ENCODE data around the gene NISCH. TPM values are rescaled to one million over a fixed set of nuclear protein-coding genes. Genes with fewer than 3 reads are reported as not detected.

The NISCH gene
- total RNA-seq, 1 experiment from 2014 or later = 104 TPM

DNA sequence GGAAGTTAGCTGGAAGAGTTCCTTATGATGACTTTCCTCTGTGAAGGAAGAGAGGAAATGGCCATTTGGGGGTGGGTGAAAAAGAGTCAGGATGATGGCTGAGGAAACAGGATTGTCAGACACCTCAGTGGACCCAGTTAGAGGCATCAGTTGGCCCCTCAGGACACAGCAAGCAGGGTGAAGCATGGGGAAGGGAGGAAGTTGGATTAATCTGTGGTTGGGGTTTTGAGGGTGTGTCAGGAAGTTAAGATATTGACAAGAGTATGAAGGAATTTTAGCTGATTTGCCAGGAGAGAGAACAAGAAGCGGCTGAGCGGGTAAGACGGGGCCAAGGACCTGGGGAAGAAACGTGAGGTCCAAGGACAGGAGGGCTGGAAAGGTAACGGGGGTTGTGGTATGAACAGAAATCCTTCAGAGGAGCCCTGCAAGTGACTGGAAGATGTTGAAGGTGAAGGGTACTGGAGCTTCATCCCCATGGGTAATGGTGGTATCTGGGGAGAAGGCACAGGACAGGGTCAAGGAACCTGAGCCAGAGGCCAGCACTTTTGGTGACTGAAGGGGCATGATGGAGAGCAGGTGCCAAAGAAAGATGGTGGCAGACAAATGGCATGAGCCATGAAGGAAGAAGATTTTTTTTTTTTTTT, 83.7 kb downstream of the NISCH start:
- no peak overlapping the region for H2BK12ac ChIP-seq (ENCODE audit: insufficient read length, low read depth, low read length)
- no peak overlapping the region for H2BK120ac ChIP-seq (ENCODE audit: low read depth, low read length, poor library complexity, severe bottlenecking)
- peaks cover 12% of the 10 kb centered on the region; the same call in 1 of the 2 replicates for H3K79me2 ChIP-seq (ENCODE audit: insufficient read depth, low read length)
- H2BK20ac ChIP-seq (ENCODE audit: low read depth, low read length, poor library complexity, severe bottlenecking) = no peak overlapping the region
- no peak overlapping the region for H3K4ac ChIP-seq (ENCODE audit: low read depth, low read length)
- H3K56ac ChIP-seq (ENCODE audit: insufficient read length, low read depth, low read length) = no peak overlapping the region
- no peak overlapping the region for H3T11ph ChIP-seq (ENCODE audit: low read length)
- Mint-ChIP-seq H3K4me3 (peak overlapping the region; percentile 0 to 24; a peak in 2 of 5 replicates), H3K9me3 (no peaks in the 10 kb centered on the region), H3K27me3 (ENCODE audit: low read depth) (no peaks in the 10 kb centered on the region), H3K4me1 (peaks cover 35 to 42% of the 10 kb centered on the region in 2 experiments), H3K27ac (peak overlapping the region in 2 of 3 experiments; percentile 51 to 59; a peak in 3 of 7 replicates), H3K36me3 (ENCODE audit: insufficient read depth in 1 of 3, low read depth in 3 of 3) (peaks cover 17 to 43% (median 27%) of the 10 kb centered on the region in 3 experiments)
- H3K9me3 ChIP-seq (ENCODE audit: control insufficient read depth, low read depth, low read length) = no peaks in the 10 kb centered on the region
- WGBS (ENCODE audit: extremely low coverage, insufficient read length, low lambda C conversion rate) = no CpG with 5 or more reads among the region's 5 CpGs
- no peak overlapping the region for H2BK15ac ChIP-seq (ENCODE audit: low read depth, low read length)
- H3K23me2 ChIP-seq (ENCODE audit: insufficient read length, low read depth, low read length, poor library complexity, severe bottlenecking) = peaks cover 14% of the 10 kb centered on the region
- no peaks in the 10 kb centered on the region for H4K20me1 ChIP-seq (ENCODE audit: control insufficient read depth, insufficient read depth, insufficient read length)
- no peak overlapping the region for H4K5ac ChIP-seq (ENCODE audit: insufficient read length, low read depth, low read length)
- no peak overlapping the region for H3K27ac ChIP-seq (ENCODE audit: insufficient read length, low read depth, low read length)
- H3K4me2 ChIP-seq (ENCODE audit: insufficient read depth, insufficient read length, low read length) = no peak overlapping the region
- H3K14ac ChIP-seq (ENCODE audit: insufficient read depth, low read length) = no peak overlapping the region
- no peak overlapping the region for H3K18ac ChIP-seq (ENCODE audit: insufficient read length, low read depth, low read length)
- H3K23ac ChIP-seq (ENCODE audit: insufficient read length, low read depth, low read length) = no peak overlapping the region
- H3K9ac ChIP-seq (ENCODE audit: extremely low read depth, insufficient read length, low read length) = no peak overlapping the region
- peaks cover 6% of the 10 kb centered on the region for H3K4me1 ChIP-seq (ENCODE audit: insufficient read depth, low read length)
- peaks cover 6% of the 10 kb centered on the region for H3K79me1 ChIP-seq (ENCODE audit: insufficient read depth, low read depth, low read length, poor library complexity, severe bottlenecking)
- TF ChIP-seq, protein P1, sequence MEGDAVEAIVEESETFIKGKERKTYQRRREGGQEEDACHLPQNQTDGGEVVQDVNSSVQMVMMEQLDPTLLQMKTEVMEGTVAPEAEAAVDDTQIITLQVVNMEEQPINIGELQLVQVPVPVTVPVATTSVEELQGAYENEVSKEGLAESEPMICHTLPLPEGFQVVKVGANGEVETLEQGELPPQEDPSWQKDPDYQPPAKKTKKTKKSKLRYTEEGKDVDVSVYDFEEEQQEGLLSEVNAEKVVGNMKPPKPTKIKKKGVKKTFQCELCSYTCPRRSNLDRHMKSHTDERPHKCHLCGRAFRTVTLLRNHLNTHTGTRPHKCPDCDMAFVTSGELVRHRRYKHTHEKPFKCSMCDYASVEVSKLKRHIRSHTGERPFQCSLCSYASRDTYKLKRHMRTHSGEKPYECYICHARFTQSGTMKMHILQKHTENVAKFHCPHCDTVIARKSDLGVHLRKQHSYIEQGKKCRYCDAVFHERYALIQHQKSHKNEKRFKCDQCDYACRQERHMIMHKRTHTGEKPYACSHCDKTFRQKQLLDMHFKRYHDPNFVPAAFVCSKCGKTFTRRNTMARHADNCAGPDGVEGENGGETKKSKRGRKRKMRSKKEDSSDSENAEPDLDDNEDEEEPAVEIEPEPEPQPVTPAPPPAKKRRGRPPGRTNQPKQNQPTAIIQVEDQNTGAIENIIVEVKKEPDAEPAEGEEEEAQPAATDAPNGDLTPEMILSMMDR (conservative IDR thresholded peaks at IDR 0.05) = no peak
- H3K27me3 ChIP-seq (ENCODE audit: insufficient read depth, low read length) = no peaks in the 10 kb centered on the region
- H4K91ac ChIP-seq (ENCODE audit: insufficient read length, low read depth, low read length) = no peak overlapping the region
- DNase-seq = no peak
- no peak overlapping the region for H2AFZ ChIP-seq (ENCODE audit: low read length)
- H2BK5ac ChIP-seq (ENCODE audit: insufficient read length, low read length) = no peak overlapping the region
- H2AK5ac ChIP-seq (ENCODE audit: insufficient read length, low read length) = no peak overlapping the region
- no peak overlapping the region for H4K8ac ChIP-seq (replicated peaks; ENCODE audit: insufficient read length, low read depth, low read length)

All from H9 (cell line).